GM12892 (cell line): ENCODE results near the gene VASP.

Experiments used
- DNase-seq: peaks from one replicate; pipeline ENCODE4 v3.0.0; 2011; ENCODE audit not compliant: insufficient read length
- FAIRE-seq: peaks from 2 replicates; lab custom pipeline; 2011; peaks lifted over from hg19 to GRCh38; lab: Jason Lieb, UNC
- POLR2A ChIP-seq: IDR thresholded peaks from 2 replicates; pipeline ENCODE4 v1.6.1; 2011; ENCODE audit warnings: low read depth, low read length, control low read depth
- POLR2AphosphoS5 ChIP-seq: IDR thresholded peaks from 2 replicates; pipeline ENCODE4 v1.6.1; 2011; ENCODE audit warnings: low read depth, low read length, control low read depth
- TAF1 ChIP-seq: IDR thresholded peaks from 2 replicates; pipeline ENCODE4 v1.6.1; 2011; ENCODE audit warnings: low read depth, mild to moderate bottlenecking, control low read depth, low read length, borderline replicate concordance

The VASP gene

DNA sequence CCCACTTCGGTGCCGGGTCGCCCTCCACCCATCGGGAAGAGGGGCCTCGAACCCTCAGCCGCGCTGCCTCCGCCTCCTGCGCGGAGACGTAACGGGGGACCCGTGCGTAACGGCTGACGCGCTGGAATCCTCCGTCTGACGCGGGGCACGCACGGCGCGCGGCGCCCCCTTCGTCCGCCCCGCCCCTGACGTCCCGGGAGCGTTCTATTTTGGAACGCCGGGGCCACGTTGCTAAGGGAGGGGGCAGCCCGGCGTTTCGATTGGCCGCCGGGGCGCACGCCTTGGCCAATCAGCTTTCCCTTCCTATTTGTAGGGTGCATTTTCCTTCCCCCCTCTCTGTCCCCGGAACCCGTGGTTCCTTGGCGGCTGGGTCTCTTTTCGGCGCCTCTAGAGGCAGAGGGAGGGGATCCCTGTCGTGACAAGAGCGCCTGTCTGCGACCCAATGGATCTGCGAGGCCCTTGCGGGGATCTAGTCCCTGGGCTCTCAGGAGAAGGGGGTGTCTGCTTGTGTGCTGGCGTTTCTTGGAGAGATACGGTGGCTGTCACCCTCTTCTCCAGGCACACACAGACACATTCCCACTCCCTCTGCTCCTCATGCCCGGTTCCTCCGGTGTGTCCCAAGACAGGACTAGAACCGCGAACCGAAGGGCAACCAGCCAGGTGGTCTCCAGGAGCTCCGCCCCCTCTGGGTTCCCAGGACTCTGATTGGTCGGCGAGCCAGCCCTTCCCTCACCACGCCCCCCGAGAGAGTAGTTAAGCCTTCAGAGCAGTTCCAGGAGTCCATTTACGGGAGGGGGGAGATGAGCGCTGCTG, 37.9 kb upstream of the VASP start:
- DNase-seq (peak; percentile 94), FAIRE-seq (peak; percentile 99)
- no peak for TF ChIP-seq TAF1
- TF ChIP-seq POLR2A, result no peak; the same call in 1 of the 2 replicates
- no peak for TF ChIP-seq POLR2AphosphoS5

DNA sequence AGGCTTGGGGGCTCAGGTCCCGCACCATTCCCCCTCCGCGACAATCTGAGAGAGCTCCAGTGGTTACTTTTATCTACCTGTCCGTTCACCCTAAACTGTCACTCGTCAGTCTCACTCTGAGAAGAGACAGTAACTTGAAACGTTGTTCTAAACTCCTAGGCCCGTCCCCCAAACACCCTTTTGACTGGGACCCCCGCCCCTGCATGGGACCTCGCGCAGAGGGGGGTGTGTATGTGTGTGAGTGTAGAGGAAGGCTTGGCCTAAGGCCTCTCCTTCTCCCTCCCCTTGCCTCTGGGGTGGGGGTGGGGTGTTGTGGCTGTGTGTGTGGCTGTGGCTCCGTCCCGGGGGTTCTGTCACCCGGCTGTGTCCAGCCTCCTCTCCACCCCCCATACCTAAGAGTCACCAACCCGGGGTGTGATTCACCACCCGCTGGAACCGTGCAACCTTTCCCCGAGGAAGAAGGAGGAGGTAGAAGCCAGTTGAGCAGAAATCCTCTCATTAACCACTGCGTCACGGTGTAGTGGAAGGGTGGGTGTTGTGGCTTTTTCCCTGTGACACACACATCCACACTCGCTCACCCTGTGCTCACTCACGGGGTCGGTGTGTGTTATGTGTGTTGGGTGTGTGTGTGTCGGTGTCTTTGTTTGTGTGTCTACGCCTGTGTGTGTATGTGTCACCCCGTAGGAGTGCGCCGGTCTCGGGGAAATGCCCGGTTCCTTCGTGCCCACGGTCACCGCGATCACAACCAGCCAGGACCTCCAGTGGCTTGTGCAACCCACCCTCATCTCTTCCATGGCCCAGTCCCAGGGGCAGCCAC, 37.1 kb upstream of the VASP start:
- DNase-seq, result no peak
- FAIRE-seq, result no peak
- TF ChIP-seq POLR2AphosphoS5 (no peak), POLR2A (no peak), TAF1 (no peak)

DNA sequence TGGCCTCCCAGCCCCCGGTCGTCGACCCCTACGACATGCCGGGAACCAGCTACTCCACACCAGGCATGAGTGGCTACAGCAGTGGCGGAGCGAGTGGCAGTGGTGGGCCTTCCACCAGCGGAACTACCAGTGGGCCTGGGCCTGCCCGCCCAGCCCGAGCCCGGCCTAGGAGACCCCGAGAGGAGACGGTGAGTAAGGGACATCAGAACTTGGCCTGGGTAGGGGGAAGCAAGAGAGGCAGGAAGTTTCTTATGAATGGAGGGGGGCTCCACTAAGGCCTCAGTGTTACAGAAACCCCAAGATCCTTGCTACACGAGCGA, 36.6 kb upstream of the VASP start:
- TF ChIP-seq POLR2AphosphoS5 (no peak), TAF1 (no peak), POLR2A (no peak)
- DNase-seq (no peak), FAIRE-seq (no peak)

DNA sequence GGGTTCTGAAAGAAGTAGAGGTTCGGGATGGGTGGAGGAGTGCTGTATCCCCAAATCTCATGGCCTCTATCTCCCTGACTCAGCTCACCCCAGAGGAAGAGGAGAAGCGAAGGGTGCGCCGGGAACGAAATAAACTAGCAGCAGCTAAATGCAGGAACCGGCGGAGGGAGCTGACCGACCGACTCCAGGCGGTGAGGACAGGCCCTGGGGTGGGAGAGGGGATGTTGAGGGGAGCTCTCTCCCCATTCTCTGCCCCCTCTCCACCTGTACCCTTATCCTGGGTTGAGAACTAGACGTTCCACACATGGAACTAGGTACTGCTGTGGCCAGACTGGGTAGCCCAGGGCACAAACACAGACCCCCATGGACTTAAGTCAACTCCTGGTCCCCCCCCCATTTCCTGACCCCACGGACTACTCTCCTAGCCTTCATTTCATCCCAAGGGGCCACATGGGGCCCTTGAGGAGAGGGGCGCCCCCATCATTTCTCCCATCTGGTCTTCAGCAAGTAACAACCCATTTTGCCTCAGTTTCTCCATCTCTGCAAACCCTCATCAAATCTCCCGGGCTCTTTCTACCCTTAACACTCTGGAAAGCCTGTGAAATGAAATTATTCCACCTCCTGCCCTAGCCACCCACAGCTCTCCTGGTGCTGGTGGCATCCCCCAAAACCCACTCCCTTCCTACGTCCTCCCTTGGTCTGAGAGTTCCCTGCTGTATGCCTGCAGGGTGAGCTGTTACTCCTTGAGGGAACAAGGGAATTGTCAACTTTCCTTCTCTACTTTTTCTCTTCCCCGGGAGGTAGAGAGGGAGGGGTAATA, 36.0 kb upstream of the VASP start:
- DNase-seq, result no peak
- no peak for TF ChIP-seq POLR2AphosphoS5
- TF ChIP-seq TAF1, result no peak
- no peak for TF ChIP-seq POLR2A
- FAIRE-seq, result no peak

DNA sequence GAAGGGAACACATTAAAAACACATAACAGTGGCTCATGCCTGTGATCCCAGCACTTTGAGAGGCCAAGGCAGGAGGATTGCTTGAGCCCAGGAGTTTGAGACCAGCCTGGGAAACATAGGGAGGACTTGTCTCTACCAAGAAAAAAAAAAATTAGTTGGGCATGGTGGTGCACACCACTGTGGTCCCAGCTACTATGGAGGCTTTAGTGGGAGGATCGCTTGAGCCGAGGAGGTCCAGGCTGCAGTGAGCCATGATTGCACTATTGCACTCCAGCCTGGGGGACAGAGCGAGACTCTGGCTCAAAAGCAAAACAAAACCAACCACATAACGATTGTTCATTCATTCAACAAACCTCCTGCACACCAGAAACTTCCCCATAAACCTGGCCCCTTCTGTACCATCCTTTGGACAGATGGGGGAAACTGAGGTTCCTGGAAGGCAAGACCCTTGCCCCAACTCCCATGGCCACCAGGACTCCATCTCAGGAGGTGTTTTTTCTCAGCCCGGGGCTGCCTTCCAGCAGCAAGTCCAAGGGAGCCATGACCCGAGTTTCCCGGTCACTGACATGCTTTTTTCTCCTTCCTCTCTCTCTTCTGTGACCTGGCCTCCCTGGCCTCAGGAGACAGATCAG, 35.2 kb upstream of the VASP start:
- TF ChIP-seq TAF1 (no peak), POLR2AphosphoS5 (no peak), POLR2A (no peak)
- no peak for FAIRE-seq
- no peak for DNase-seq

DNA sequence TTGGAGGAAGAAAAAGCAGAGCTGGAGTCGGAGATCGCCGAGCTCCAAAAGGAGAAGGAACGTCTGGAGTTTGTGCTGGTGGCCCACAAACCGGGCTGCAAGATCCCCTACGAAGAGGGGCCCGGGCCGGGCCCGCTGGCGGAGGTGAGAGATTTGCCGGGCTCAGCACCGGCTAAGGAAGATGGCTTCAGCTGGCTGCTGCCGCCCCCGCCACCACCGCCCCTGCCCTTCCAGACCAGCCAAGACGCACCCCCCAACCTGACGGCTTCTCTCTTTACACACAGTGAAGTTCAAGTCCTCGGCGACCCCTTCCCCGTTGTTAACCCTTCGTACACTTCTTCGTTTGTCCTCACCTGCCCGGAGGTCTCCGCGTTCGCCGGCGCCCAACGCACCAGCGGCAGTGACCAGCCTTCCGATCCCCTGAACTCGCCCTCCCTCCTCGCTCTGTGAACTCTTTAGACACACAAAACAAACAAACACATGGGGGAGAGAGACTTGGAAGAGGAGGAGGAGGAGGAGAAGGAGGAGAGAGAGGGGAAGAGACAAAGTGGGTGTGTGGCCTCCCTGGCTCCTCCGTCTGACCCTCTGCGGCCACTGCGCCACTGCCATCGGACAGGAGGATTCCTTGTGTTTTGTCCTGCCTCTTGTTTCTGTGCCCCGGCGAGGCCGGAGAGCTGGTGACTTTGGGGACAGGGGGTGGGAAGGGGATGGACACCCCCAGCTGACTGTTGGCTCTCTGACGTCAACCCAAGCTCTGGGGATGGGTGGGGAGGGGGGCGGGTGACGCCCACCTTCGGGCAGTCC, 34.5 kb upstream of the VASP start:
- DNase-seq (no peak), FAIRE-seq (no peak)
- no peak for TF ChIP-seq POLR2AphosphoS5
- TF ChIP-seq TAF1, result no peak
- TF ChIP-seq POLR2A, result no peak

DNA sequence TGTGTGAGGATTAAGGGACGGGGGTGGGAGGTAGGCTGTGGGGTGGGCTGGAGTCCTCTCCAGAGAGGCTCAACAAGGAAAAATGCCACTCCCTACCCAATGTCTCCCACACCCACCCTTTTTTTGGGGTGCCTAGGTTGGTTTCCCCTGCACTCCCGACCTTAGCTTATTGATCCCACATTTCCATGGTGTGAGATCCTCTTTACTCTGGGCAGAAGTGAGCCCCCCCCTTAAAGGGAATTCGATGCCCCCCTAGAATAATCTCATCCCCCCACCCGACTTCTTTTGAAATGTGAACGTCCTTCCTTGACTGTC, 34.0 kb upstream of the VASP start:
- no peak for TF ChIP-seq POLR2A
- no peak for TF ChIP-seq POLR2AphosphoS5
- TF ChIP-seq TAF1, result no peak
- no peak for FAIRE-seq
- DNase-seq, result no peak

DNA sequence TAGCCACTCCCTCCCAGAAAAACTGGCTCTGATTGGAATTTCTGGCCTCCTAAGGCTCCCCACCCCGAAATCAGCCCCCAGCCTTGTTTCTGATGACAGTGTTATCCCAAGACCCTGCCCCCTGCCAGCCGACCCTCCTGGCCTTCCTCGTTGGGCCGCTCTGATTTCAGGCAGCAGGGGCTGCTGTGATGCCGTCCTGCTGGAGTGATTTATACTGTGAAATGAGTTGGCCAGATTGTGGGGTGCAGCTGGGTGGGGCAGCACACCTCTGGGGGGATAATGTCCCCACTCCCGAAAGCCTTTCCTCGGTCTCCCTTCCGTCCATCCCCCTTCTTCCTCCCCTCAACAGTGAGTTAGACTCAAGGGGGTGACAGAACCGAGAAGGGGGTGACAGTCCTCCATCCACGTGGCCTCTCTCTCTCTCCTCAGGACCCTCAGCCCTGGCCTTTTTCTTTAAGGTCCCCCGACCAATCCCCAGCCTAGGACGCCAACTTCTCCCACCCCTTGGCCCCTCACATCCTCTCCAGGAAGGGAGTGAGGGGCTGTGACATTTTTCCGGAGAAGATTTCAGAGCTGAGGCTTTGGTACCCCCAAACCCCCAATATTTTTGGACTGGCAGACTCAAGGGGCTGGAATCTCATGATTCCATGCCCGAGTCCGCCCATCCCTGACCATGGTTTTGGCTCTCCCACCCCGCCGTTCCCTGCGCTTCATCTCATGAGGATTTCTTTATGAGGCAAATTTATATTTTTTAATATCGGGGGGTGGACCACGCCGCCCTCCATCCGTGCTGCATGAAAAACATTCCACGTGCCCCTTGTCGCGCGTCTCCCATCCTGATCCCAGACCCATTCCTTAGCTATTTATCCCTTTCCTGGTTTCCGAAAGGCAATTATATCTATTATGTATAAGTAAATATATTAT, 33.3 kb upstream of the VASP start:
- TF ChIP-seq POLR2A, result no peak
- TF ChIP-seq TAF1, result no peak
- TF ChIP-seq POLR2AphosphoS5, result no peak
- no peak for FAIRE-seq
- DNase-seq, result no peak

DNA sequence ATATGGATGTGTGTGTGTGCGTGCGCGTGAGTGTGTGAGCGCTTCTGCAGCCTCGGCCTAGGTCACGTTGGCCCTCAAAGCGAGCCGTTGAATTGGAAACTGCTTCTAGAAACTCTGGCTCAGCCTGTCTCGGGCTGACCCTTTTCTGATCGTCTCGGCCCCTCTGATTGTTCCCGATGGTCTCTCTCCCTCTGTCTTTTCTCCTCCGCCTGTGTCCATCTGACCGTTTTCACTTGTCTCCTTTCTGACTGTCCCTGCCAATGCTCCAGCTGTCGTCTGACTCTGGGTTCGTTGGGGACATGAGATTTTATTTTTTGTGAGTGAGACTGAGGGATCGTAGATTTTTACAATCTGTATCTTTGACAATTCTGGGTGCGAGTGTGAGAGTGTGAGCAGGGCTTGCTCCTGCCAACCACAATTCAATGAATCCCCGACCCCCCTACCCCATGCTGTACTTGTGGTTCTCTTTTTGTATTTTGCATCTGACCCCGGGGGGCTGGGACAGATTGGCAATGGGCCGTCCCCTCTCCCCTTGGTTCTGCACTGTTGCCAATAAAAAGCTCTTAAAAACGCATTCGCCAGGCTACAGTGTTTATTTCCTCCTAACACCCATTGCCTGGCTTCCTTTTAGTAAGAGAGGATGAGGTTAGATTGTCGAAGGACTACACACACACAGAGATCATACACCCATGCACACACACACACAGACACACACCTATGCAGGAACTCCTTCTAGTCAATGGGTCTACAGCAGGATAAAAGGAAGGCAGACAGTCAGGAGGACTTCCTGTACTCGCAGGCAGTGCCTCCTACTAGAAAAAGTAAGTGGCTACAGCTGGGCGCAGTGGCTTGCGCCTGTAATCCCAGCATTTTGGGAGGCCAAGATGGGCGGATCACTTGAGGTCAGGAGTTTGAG, 32.4 kb upstream of the VASP start:
- no peak for DNase-seq
- FAIRE-seq, result no peak
- TF ChIP-seq POLR2A (no peak), POLR2AphosphoS5 (no peak), TAF1 (no peak)
